BJ (cell line): ENCODE results near the gene DDTL. TPM values are rescaled to one million over a fixed set of nuclear protein-coding genes. Genes with fewer than 3 reads are reported as not detected.

Source experiments
- CTCF ChIA-PET: fragments of 350-600 bp; formaldehyde crosslinking; extraction: SDS; loops from one replicate; lab custom pipeline; 2021; ENCODE audit warnings: antibody characterized with exemption, inconsistent platforms; lab: Yijun Ruan, JAX
- POLR2A ChIA-PET: fragments of 300-600 bp; sonication (Branson Sonifier 250); formaldehyde crosslinking; extraction: SDS; loops from one replicate; lab custom pipeline; 2021; ENCODE audit warnings: antibody characterized with exemption; lab: Charles Lee
- DNase-seq: peaks from one replicate; pipeline ENCODE4 v3.0.0-alpha.2; 2011; ENCODE audit warnings: low read depth
- H3K27me3 ChIP-seq: 2 replicates; pipeline ENCODE4 v1.6.0; 2011; ENCODE audit warnings: low read length; ENCODE audit not compliant: control insufficient read depth, insufficient read depth
- H3K36me3 ChIP-seq: 2 replicates; pipeline ENCODE4 v1.5.1; 2011; ENCODE audit warnings: low read length; ENCODE audit not compliant: control insufficient read depth, insufficient read depth
- H3K4me3 ChIP-seq: 2 replicates; pipeline ENCODE4 v1.5.1; 2011; ENCODE audit warnings: low read depth, mild to moderate bottlenecking, control low read depth, low read length
- polyA plus RNA-seq: library from polyadenylated mRNA; depleted of rRNA; stranded (reverse); fragments of >200 nt; gene quantifications from 2 replicates; pipeline ENCODE4 v1.2.3, GENCODE V29; 2011
- TF ChIP-seq, protein P1 (sequence below): IDR thresholded peaks from 2 replicates; pipeline ENCODE4 v1.5.1; 2011; ENCODE audit warnings: low read depth, mild to moderate bottlenecking, control low read depth, inconsistent platforms, low read length, moderate library complexity; ENCODE audit not compliant: insufficient read depth

DDTL gene
- polyA plus RNA-seq, 1 experiment: 0.06 TPM

DNA sequence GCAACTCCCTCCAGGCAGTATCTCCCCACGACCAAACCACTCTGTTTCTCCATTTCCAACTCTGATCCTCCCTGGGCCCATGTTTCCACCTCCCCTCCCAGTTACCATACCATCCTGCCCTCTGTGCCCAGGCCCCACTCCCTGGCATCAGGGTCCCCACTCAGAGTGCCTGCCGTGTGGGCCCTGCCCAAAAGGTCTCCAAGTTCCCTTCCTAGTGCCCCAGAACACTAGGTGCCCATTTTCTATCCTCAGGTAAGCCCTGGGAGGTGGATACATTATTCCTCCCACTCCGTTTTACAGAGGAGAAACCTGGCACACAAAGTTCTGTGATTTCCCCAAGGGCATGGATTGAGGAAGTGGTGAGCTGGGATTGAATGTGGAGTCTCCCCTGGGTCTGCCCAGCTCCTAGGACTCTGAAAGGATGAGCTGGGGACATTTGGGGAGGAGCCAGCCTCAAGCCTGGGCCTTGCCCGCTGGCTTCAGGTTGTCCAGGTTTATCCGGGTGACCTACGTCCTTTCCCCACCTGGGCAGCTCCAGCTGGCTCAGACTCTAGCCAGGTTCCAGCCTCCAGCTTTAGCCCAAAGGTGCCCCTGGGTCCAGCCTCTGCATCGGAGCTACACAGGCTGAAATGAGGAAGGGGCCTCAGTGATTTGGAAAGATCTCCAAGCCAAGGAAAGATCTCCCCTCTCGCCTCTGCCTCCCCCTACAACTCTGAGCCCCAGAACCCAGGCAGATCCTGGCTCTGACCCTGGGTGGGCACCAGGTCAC, 40.7 kb downstream of the DDTL start:
- Histone ChIP-seq H3K4me3 (no peak overlapping the region), H3K36me3 (no peaks in the 10 kb centered on the region), H3K27me3 (peaks cover 3% of the 10 kb centered on the region; the same call in 1 of the 2 replicates)
- POLR2A ChIA-PET: no interaction called here
- CTCF ChIA-PET: no interaction called here
- TF ChIP-seq, protein P1, sequence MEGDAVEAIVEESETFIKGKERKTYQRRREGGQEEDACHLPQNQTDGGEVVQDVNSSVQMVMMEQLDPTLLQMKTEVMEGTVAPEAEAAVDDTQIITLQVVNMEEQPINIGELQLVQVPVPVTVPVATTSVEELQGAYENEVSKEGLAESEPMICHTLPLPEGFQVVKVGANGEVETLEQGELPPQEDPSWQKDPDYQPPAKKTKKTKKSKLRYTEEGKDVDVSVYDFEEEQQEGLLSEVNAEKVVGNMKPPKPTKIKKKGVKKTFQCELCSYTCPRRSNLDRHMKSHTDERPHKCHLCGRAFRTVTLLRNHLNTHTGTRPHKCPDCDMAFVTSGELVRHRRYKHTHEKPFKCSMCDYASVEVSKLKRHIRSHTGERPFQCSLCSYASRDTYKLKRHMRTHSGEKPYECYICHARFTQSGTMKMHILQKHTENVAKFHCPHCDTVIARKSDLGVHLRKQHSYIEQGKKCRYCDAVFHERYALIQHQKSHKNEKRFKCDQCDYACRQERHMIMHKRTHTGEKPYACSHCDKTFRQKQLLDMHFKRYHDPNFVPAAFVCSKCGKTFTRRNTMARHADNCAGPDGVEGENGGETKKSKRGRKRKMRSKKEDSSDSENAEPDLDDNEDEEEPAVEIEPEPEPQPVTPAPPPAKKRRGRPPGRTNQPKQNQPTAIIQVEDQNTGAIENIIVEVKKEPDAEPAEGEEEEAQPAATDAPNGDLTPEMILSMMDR: no peak
- DNase-seq: no peak

DNA sequence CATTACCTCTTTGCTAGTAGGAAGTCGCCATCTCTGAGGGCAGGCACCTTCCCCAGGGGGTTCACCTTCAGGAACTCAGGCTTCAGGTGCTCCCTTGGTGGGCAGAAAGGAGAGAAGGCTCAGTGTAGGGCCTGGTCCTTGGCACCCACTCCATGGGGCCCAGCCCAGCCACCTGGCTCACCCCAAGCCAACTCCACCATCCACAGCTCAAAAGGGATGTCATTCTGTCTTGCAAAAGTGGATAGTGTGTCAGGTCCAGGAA, 41.3 kb downstream of the DDTL start:
- DNase-seq: no peak
- ChIA-PET CTCF (no interaction called here), POLR2A (no interaction called here)
- Histone ChIP-seq H3K36me3 (no peaks in the 10 kb centered on the region), H3K4me3 (no peak overlapping the region), H3K27me3 (peaks cover 3% of the 10 kb centered on the region; the same call in 1 of the 2 replicates)
- TF ChIP-seq, protein P1: no peak

DNA sequence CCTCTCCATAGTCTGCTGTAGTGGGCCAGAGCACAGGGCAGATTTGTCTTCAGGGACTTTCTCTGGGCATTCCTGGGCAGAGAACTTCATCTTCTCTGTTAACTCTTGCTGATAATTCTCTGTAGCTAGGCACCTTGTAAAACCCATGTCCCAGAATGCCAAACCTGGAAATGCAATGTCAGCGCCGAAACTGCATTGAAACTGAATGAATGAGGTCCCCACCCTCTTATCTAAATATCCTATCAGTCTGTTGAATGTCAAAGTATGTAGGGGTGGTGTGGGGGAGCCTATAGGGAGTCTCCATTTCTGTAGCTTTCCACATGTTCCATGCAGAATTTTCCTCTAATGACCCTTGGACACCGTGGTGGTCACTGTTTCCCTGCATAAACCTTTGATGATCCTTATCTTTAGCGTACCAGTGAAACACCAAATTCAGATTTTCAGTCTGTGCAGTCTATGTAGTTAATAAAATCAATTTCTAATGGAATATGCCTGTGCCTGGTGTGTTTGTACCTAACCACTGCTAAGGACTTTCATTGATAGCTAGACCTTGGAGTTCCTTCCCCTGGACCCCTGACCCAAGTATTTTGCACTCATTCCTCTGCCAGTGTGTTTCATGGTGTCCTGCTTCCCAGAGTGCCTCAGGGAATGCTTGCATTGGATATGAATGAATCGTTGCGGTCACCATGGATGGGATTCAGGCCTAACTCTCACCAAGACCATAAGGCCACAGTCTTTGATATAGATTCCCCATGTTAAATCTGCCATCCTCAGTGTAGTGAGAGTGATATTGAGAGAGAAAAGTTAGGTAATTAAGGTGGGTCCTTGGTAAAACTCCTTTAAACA, 41.9 kb downstream of the DDTL start:
- H3K4me3 ChIP-seq: no peak overlapping the region
- ChIA-PET POLR2A (no interaction called here), CTCF (no interaction called here)
- no peaks in the 10 kb centered on the region for H3K36me3 ChIP-seq
- H3K27me3 ChIP-seq: peaks cover 3% of the 10 kb centered on the region; the same call in 1 of the 2 replicates
- TF ChIP-seq, protein P1: no peak
- DNase-seq: no peak

DNA sequence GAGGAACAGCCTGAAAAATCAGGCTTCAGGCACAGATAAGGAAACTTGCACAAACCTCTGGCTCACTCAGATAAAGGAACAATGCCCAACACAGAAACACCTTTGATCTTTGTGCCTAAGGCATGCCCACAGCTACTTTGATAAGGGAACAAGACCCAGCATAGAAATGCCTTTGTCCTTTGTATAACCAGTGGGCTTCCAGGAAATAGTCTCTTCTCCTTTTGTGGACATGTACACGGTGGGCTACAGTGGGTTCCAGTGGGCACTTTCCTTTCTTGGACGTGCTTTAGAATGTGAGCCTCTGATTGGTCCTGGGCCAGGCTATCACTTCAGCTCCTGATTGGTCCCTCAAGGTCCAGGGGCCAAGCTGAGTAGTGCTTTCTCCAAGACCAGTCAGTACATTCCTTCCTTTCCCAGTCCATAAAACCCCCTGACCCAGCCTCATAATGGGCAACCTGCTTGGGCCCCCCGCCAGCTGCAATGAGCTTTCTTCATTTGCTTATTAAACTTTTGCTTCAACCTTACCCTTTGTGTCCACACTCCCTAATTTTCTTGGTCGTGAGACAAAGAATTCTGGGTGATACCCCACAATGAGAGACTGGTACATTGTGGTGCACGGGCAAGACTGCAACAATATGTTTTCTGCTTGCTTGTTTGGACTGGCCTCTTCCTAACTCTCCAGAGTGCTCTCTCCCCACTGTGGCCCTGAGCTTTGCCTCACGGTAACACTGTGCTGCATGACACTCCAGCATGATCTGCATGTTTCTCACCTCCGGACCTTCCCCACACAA, 42.7 kb downstream of the DDTL start:
- Histone ChIP-seq H3K4me3 (no peak overlapping the region), H3K27me3 (no peaks in the 10 kb centered on the region), H3K36me3 (no peaks in the 10 kb centered on the region)
- CTCF ChIA-PET: no interaction called here
- TF ChIP-seq, protein P1: no peak
- POLR2A ChIA-PET: no interaction called here
- DNase-seq: no peak

DNA sequence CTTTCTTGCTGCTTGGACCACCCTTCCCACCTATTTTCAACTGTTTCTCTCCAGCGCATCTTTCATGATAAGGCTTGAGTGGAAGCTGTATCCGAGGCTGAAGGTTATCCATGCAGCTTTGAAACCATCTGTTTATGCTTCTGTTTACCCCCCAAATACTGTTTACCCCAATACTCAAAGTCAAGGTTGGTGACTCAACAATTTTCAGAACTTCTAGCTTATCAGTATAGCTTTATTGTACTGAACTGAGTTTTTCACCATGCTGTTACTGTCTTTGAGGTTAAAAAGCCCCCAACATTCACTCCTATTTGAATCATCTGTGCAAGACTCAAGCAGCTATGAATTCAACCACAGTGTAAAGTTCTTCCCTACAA, 43.3 kb downstream of the DDTL start:
- no peaks in the 10 kb centered on the region for H3K36me3 ChIP-seq
- ChIA-PET POLR2A (no interaction called here), CTCF (interaction anchor here (0.8 kb wide), 1 partner anchor 147 kb away, joined by 4 read pairs; no protein-coding TSS in a partner anchor)
- H3K4me3 ChIP-seq: no peak overlapping the region
- DNase-seq: no peak
- TF ChIP-seq, protein P1: no peak
- no peaks in the 10 kb centered on the region for H3K27me3 ChIP-seq
